Measurements from ENCODE around the gene MRFAP1L1. TPM values are rescaled to one million over a fixed set of nuclear protein-coding genes. Genes with fewer than 3 reads are reported as not detected.

MRFAP1L1 gene
- polyA plus RNA-seq, 1 experiment, result 35.5 TPM

- H3K4me3 ChIP-seq (ENCODE audit: low read depth, low read length), result no peak overlapping the region
- ChIA-PET POLR2A (no interaction called here), CTCF (no interaction called here)
- no peak for DNase-seq (ENCODE audit: low read depth)
- H3K36me3 ChIP-seq (ENCODE audit: control insufficient read depth, insufficient read depth, low read length), result no peaks in the 10 kb centered on the region
- TF ChIP-seq, protein P1, sequence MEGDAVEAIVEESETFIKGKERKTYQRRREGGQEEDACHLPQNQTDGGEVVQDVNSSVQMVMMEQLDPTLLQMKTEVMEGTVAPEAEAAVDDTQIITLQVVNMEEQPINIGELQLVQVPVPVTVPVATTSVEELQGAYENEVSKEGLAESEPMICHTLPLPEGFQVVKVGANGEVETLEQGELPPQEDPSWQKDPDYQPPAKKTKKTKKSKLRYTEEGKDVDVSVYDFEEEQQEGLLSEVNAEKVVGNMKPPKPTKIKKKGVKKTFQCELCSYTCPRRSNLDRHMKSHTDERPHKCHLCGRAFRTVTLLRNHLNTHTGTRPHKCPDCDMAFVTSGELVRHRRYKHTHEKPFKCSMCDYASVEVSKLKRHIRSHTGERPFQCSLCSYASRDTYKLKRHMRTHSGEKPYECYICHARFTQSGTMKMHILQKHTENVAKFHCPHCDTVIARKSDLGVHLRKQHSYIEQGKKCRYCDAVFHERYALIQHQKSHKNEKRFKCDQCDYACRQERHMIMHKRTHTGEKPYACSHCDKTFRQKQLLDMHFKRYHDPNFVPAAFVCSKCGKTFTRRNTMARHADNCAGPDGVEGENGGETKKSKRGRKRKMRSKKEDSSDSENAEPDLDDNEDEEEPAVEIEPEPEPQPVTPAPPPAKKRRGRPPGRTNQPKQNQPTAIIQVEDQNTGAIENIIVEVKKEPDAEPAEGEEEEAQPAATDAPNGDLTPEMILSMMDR (IDR thresholded peaks at IDR 0.05; ENCODE audit: insufficient read depth, low read depth, low read length), result no peak
- peaks cover 17% of the 10 kb centered on the region for H3K27me3 ChIP-seq (ENCODE audit: control insufficient read depth, insufficient read depth, low read length)
Measured at GRCh38 chr4:6660430-6660829, 49.2 kb downstream of the MRFAP1L1 start.

DNA sequence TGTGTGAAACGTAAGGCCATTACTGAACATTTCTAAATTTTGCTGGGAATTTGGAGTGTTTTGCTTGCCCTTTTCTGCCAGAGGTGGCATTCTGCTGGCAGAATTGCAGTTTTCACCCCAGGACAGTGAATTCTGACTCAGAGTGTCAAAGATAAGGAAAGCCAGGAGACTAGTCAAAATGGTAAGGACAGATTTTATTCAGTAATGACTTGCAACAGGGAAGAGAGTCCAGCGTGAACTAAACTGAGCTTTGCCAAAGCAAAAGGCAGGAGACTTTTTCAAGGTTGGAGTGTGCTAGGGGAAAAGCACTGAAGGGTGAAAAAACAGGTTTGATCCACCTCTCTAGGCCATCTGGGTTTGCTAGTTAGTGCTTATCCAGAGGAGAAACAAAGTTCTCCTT is 49.8 kb downstream of the MRFAP1L1 start:
- Histone ChIP-seq H3K36me3 (ENCODE audit: control insufficient read depth, insufficient read depth, low read length) (no peaks in the 10 kb centered on the region), H3K4me3 (ENCODE audit: low read depth, low read length) (no peak overlapping the region), H3K27me3 (ENCODE audit: control insufficient read depth, insufficient read depth, low read length) (peaks cover 15% of the 10 kb centered on the region)
- ChIA-PET CTCF (interaction anchor here (0.6 to 1.0 kb wide), 2 partner anchors 17 to 18 kb away, joined by 3 to 4 read pairs; no protein-coding TSS in a partner anchor), POLR2A (no interaction called here)
- no peak for DNase-seq (ENCODE audit: low read depth)
- TF ChIP-seq, protein P1 (IDR thresholded peaks at IDR 0.05; ENCODE audit: insufficient read depth, low read depth, low read length), result no peak

DNA sequence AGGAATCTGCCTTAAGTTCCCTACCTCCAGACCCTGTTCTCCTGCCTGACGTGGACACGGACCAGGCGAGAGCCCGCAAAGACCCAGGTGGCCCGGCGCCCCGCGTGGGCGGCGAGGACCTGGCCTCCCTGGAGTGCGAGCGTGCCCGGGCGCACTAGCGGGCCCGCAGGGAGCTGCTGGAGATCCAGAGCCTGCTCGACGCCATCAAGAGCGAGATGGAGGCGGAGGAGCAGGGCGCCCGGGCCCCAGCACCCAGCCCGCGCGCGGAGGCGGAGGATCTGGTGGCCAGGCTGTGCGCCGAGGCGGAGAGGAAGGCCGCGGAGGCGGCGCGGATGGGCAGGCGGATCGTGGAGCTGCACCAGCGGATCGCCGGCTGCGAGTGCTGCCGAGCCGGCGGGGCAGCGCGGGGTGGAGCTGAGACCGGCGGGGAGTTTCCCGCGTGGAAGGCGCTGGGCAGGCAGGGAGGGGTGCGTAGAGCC is 51.0 kb downstream of the MRFAP1L1 start:
- TF ChIP-seq, protein P1 (IDR thresholded peaks at IDR 0.05; ENCODE audit: insufficient read depth, low read depth, low read length), result no peak
- Histone ChIP-seq H3K27me3 (ENCODE audit: control insufficient read depth, insufficient read depth, low read length) (peaks cover 10% of the 10 kb centered on the region), H3K4me3 (ENCODE audit: low read depth, low read length) (peak overlapping the region; percentile 20), H3K36me3 (ENCODE audit: control insufficient read depth, insufficient read depth, low read length) (no peaks in the 10 kb centered on the region)
- no peak for DNase-seq (ENCODE audit: low read depth)
- ChIA-PET POLR2A (interaction anchor here (0.7 kb wide), 1 partner anchor 15 kb away, joined by 4 read pairs; a partner anchor contains a TSS), CTCF (interaction anchor here (1.0 to 1.2 kb wide), 2 partner anchors 17 to 42 kb away, joined by 3 read pairs; no protein-coding TSS in a partner anchor)

- ChIA-PET POLR2A (no interaction called here), CTCF (interaction anchor here (1.0 kb wide), 1 partner anchor 43 kb away, joined by 3 read pairs; no protein-coding TSS in a partner anchor)
- H3K4me3 ChIP-seq (ENCODE audit: low read depth, low read length), result no peak overlapping the region
- no peak for DNase-seq (ENCODE audit: low read depth)
- no peaks in the 10 kb centered on the region for H3K36me3 ChIP-seq (ENCODE audit: control insufficient read depth, insufficient read depth, low read length)
- TF ChIP-seq, protein P1 (IDR thresholded peaks at IDR 0.05; ENCODE audit: insufficient read depth, low read depth, low read length), result no peak
- H3K27me3 ChIP-seq (ENCODE audit: control insufficient read depth, insufficient read depth, low read length), result peaks cover 7% of the 10 kb centered on the region; the same call in 1 of the 2 replicates
Measured at GRCh38 chr4:6658209-6658595, 51.5 kb downstream of the MRFAP1L1 start.

Other genes starting within 250 kb of the MRFAP1L1 start
- 0.06 TPM in 1 of 2 replicates, not detected in the other for gene PPP2R2C, start 237.3 kb downstream of the MRFAP1L1 start, polyA plus RNA-seq (2011; rRNA removed)
- 21.9 and 43.5 TPM in 2 replicates for gene MAN2B2, start 134.7 kb downstream of the MRFAP1L1 start, polyA plus RNA-seq (2011; rRNA removed)
- gene MRFAP1, start 69.2 kb downstream of the MRFAP1L1 start, polyA plus RNA-seq (2011; rRNA removed), result 210 and 225 TPM in 2 replicates
- 0.06 and 0.07 TPM in 2 replicates for gene S100P, start 16.0 kb downstream of the MRFAP1L1 start, polyA plus RNA-seq (2011; rRNA removed)
- gene BLOC1S4, start 6.3 kb upstream of the MRFAP1L1 start, polyA plus RNA-seq (2011; rRNA removed), result 10.4 and 12.6 TPM in 2 replicates
- gene KIAA0232, start 72.9 kb upstream of the MRFAP1L1 start, polyA plus RNA-seq (2011; rRNA removed), result 11.0 and 17.0 TPM in 2 replicates
- gene TBC1D14, start 200.0 kb upstream of the MRFAP1L1 start, polyA plus RNA-seq (2011; rRNA removed), result 29.7 and 35.8 TPM in 2 replicates